NK-92 treated with Interleukin-12 subunit alpha and Interleukin-12 subunit beta, amount 100 ng/mL, for 24 hours (cell line): Measurements from ENCODE around the gene HOXD8.

Experiments used
- DNase-seq: peaks from one replicate; lab custom pipeline; 2025; lab: John Stamatoyannopoulos, UW

HOXD8 gene

DNA sequence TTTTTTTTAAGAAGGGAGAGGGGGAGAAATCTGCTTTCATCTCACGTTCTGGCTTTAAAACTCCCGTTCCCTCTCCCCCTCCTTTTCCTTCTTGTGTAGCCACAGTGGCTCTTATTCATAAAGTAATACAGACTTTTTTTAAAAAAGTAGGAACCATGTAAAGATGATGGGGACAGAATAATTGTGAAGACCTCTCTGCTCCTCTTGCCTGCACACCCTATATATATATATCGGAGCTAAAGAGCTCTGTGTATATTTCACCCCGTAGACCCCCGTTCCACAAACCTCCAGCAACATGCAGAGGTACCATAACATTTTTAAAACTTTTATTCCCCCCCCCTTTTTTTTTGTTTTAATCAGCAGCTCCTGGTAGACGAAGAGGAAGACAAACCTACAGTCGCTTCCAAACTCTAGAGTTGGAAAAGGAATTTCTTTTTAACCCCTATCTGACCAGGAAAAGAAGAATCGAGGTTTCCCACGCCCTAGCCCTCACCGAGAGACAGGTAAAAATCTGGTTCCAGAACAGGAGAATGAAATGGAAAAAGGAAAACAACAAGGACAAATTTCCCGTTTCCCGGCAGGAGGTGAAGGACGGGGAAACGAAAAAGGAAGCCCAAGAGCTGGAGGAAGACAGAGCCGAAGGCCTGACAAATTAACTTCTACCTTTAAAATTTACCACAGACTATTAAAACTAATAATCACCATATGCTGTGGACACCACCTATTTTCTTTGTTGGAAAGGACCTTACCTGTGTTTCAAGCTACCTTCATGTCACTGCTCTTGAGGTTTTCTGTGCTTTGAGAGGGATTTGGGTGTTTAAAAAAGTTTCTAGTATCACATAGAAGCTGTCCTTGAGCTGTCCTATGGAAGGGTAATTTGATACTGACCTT, 1.7 kb downstream of the HOXD8 start:
- DNase-seq: no peak

DNA sequence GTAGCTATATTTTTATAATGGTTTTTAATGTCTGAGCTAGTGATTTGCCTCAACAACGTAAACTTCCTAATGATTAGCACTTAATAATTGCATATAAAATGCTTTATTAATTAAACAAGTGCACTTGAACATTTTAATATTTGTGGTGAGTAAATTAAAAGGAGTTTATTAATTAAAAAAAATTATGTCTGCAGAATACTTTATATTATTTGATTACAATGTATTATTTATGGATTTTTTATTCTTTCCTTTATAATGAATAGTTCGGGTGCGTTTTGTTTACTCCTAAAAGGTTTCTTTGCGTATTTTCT, 2.3 kb downstream of the HOXD8 start:
- no peak for DNase-seq

- no peak for DNase-seq
Measured at GRCh38 chr2:176132205-176133171, 3.0 kb downstream of the HOXD8 start.

DNA sequence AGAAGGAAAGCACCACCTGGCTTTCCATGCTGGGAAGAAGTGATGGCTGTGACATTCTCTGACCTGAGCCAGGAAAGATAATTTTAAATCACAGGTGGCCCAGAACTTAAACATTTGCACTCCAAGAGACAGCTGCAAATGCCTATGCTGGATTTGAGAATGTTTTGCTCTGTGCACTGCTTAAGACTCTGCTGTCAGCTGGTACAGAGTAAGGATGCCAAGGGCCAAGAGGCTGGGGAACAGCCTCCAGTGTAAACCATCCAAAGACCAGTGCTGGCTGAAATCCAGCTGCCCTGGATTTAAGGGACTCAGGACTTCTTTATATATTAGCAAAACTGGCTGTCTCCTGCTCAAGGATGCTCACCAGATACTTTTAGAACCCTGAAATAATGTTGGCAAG, 3.9 kb downstream of the HOXD8 start:
- no peak for DNase-seq

DNA sequence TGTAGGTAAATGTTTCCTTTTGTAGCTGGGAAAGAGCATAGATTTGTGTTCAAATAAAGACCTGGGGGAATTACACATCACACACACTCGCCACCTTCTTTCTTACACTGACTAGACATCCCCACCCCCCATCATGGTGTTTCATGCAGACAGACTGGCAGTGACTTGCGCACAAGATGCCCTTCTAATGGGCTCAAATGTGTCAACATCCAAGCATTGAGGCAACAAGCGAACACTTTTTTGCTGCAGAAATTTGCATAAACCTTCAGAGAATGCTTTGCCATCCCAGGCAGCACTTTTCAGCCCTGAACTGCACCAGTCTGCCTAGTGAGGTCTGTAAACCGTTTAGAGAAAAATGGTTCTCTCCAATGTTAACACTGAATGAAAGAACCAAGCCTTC, 4.5 kb downstream of the HOXD8 start:
- DNase-seq: no peak

- DNase-seq: no peak
Measured at GRCh38 chr2:176135035-176135440, 5.5 kb downstream of the HOXD8 start.

DNA sequence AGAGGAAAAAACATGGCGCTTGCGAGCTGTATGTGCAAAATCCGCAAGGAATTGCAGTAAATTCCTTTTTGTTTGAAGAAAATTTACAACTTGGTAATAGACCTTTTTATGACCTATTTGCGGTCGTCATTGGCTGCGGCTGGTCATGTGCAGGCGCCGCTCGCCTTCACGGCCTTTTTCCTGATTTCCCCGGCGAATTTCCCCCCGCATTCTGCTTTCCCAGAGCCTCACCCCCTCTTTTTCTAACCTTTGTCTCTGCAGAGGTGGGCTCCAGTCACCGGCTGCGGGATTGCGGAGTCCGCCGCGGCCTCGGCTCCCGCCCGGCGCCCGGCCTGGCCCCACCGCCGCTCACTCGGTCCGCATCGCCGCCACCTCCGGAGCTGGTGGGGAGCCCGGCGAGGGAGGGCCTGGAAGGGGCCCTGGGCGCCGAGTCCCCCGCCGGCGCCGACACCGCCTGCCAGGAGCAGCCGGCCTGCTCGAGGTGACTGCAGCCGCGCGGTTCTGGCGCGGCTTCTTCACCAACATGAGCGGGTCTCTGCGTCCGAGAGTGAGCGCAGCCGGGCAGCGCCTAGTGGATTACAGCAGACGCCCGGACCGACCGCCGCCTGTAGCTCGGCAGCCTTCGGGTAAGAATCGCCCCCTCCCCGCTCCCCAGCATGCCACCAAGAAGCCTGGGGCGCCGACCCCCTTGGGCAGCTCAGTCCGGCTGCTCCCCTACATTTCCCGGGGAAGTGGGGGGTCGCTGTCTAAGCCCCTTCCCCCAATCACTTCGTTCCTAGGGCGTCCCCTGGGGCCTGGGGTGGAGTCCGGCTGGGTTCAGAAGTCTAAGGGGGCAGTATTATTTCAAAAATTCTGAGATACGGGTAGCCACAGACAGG, 7.1 kb downstream of the HOXD8 start:
- no peak for DNase-seq

DNA sequence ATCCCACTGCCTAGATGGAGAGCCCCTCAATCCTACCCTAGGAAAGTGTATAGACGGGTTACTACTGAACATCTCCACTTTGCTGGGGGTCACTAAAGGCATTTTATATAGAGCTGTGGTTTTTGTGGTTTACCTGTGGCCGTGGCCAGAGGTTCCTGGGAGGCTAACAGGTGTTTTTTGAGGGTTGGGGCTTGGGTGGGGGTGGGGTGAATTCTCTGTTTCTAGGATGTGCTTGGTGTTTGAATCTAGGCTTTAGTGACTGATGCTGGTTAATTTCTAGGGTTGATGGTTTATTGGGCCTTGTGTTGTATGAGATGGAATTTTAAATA, 7.7 kb downstream of the HOXD8 start:
- DNase-seq: no peak

DNA sequence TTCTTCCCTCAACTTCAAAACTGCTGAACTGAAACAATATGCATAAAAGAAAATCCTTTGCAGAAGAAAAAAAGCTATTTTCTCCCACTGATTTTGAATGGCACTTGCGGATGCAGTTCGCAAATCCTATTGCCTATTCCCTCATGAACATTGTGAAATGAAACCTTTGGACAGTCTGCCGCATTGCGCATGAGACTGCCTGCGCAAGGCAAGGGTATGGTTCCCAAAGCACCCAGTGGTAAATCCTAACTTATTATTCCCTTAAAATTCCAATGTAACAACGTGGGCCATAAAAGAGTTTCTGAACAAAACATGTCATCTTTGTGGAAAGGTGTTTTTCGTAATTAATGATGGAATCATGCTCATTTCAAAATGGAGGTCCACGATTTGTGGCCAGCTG, 8.4 kb downstream of the HOXD8 start:
- DNase-seq: no peak

GRCh38 chr2:176138526-176138922, 9.0 kb downstream of the HOXD8 start:
- no peak for DNase-seq

GRCh38 chr2:176138923-176139660, 9.6 kb downstream of the HOXD8 start:
- DNase-seq: no peak

GRCh38 chr2:176139661-176140512, 10.4 kb downstream of the HOXD8 start:
- no peak for DNase-seq

DNA sequence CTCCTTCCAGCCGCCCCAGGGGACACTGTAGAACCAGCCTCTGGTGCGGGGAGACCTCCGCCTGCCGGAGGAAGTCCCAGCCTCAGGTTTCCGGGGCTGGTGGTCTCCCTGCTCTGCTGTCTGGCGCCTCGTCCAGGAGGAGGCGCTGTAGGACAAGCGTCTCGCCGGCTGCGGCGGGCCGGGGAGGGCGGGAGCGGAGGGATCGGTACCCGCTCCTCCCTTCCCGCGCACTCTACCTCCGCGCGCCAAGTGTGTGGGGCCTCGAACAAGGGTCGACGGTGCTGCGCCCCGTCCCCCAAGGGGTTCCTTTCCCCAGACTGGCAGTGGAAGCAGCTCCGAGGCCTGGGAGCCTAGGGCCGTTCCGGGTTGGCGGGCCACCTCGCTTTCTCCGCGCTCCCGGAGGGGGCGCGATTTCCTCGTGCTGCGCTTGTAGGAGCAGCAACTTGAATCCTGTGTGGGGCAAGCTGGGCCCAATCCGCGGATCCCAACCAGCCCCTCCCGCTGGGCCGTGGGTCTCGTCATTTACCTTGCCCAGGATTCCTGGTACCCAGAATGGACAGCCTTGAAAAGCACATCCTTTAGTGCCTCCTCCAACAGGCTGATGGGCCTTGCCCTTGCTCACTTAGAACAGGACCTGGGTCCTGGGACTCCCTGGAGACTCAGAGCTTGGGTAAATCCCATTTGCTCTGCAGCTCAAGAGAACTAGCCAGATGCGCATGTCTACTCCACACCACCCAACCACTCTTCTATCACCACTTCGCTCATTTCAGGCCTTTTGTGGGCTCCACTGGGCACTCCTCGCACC, 11.2 kb downstream of the HOXD8 start:
- peak; percentile 59 for DNase-seq

DNA sequence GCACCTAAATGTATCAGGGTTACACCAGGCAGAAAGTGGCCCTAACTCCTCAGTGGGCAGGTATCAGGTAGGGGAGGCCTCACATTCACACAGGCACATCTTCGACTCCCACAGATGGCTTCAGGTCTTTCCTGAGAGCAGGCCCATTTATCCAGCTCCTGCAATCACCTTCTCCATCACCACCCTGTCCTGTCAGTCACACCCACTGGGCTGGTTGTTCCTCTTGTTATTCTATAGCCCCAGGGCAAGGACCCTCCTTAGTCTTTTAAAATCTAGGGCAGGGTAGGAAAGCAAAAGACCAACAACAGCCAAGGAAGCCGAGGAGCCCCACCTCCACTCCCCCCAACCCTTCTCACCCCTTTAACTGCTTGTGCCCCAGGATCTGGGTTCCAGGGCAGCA, 12.8 kb downstream of the HOXD8 start:
- DNase-seq: no peak

GRCh38 chr2:176145085-176145969, 15.8 kb downstream of the HOXD8 start:
- DNase-seq: no peak

GRCh38 chr2:176146101-176146500, 16.6 kb downstream of the HOXD8 start:
- no peak for DNase-seq

DNA sequence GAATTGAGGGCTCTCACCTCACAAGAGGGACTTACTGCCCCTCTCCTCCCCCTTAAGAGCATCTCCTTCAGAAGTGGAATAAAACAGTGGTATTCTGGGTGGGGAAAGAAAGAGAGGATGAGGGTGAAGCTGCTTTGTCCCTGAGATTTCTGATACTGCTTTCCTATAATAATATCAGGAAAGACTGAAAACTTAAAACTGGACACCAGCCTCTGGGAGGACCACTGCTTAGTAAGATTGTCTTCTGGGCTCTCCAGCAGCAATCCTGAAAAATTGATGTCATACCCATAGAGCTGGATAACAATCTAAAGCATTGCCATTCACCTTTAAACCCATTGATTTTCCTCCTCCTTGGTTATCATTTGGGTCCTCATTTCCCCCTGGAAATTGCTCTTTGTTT, 17.1 kb downstream of the HOXD8 start:
- DNase-seq: no peak

- DNase-seq: no peak
Measured at GRCh38 chr2:176147210-176147799, 17.8 kb downstream of the HOXD8 start.
